Tibial nerve (tissue), 4 donors: ENCODE results near the gene RIF1. TPM values are rescaled to one million over a fixed set of nuclear protein-coding genes. Genes with fewer than 3 reads are reported as not detected.

Experiments
- DNase-seq, 2 donors: peaks; one replicate each; pipeline ENCODE4 v3.0.0-alpha.2; 2019; ENCODE audit warnings: low spot score in 2 of 2
- H3K27ac ChIP-seq, 4 donors: fragments of 200-600 bp; sonication (generic) in 3 of 4; one replicate each; pipeline ENCODE4 v1.5.1; 2017 to 2019; ENCODE audit warnings: mild to moderate bottlenecking in 1 of 4
- H3K27me3 ChIP-seq, 2 donors: fragments of 200-600 bp; sonication (generic) in 1 of 2; one replicate each; pipeline versions ENCODE4 v1.5.1 to v1.6.0; 2017 to 2019
- H3K36me3 ChIP-seq, 3 donors: fragments of 200-600 bp; sonication (generic); one replicate each; pipeline ENCODE4 v1.5.1; 2018 to 2019
- H3K4me1 ChIP-seq, 4 donors: fragments of 200-600 bp; sonication (generic) in 3 of 4; one replicate each; pipeline ENCODE4 v1.5.1; 2017 to 2019
- H3K4me3 ChIP-seq, 4 donors: fragments of 200-600 bp; sonication (generic) in 3 of 4; one replicate each; pipeline ENCODE4 v1.5.1; 2017 to 2019; ENCODE audit warnings: mild to moderate bottlenecking in 1 of 4, moderate library complexity in 1 of 4
- H3K9me3 ChIP-seq, 4 donors: fragments of 200-600 bp; sonication (generic) in 3 of 4; one replicate each; pipeline ENCODE4 v1.5.1; 2017 to 2019
- CTCF ChIP-seq, 5 experiments: fragments of 200-600 bp in 3 of 5; fragments of 450-650 bp in 2 of 5; sonication (generic) in 3 of 5; IDR thresholded peaks; one replicate each; pipeline ENCODE4 v1.5.1; 2016 to 2019; ENCODE audit warnings: antibody characterized with exemption in 5 of 5, mild to moderate bottlenecking in 3 of 5, moderate library complexity in 2 of 5
- EP300 ChIP-seq, 2 donors: sonication (generic); formaldehyde crosslinking; IDR thresholded peaks; one replicate each; pipeline ENCODE4 v1.6.1; 2017; ENCODE audit warnings: antibody characterized with exemption in 2 of 2, mild to moderate bottlenecking in 1 of 2
- POLR2A ChIP-seq, 2 donors: fragments of 450-650 bp; IDR thresholded peaks; one replicate each; pipeline ENCODE4 v1.6.1; 2017; ENCODE audit warnings: antibody characterized with exemption in 2 of 2, mild to moderate bottlenecking in 2 of 2, moderate library complexity in 2 of 2
- WGBS, 2 donors: methylation state at CpG; one replicate each; pipeline ENCODE4 v1.1.5; 2018; 5-methylcytosine and 5-hydroxymethylcytosine counted together
- total RNA-seq, 4 donors: library from RNA; depleted of rRNA; stranded (reverse); fragments of >200 nt; gene quantifications; one replicate each; pipeline ENCODE4 v1.1.0, GENCODE V29; 2016

RIF1 gene
- total RNA-seq, 4 donors from 2014 or later, result 34.3 to 63.1 (median 46.3) TPM

- TF ChIP-seq CTCF (IDR thresholded peaks at IDR 0.05) (no peak), POLR2A (IDR thresholded peaks at IDR 0.05) (no peak), EP300 (IDR thresholded peaks at IDR 0.05) (no peak)
- Histone ChIP-seq H3K9me3 (no peaks in the 10 kb centered on the region), H3K27me3 (no peaks in the 10 kb centered on the region), H3K27ac (no peak overlapping the region), H3K4me1 (no peaks in the 10 kb centered on the region), H3K36me3 (peaks cover 0 to 63% (median 3%) of the 10 kb centered on the region in 3 donors), H3K4me3 (no peak overlapping the region)
- no peak for DNase-seq
- WGBS, 2 donors, result 93 to 95% methylated on average over 6 of the region's 6 CpGs
Measured at GRCh38 chr2:151483546-151483945, 73.8 kb downstream of the RIF1 start.

GRCh38 chr2:151484100-151484499 is 74.4 kb downstream of the RIF1 start:
- Histone ChIP-seq H3K27ac (no peak overlapping the region), H3K36me3 (peaks cover 0 to 63% (median 3%) of the 10 kb centered on the region in 3 donors), H3K4me3 (no peak overlapping the region), H3K9me3 (no peaks in the 10 kb centered on the region), H3K27me3 (no peaks in the 10 kb centered on the region), H3K4me1 (no peaks in the 10 kb centered on the region)
- DNase-seq, result no peak
- TF ChIP-seq CTCF (IDR thresholded peaks at IDR 0.05) (no peak), POLR2A (IDR thresholded peaks at IDR 0.05) (no peak), EP300 (IDR thresholded peaks at IDR 0.05) (no peak)
- 86 to 90% methylated on average over 4 of the region's 4 CpGs for WGBS, 2 donors

GRCh38 chr2:151486053-151486452 is 76.4 kb downstream of the RIF1 start:
- no peak overlapping the region for H3K4me3 ChIP-seq
- H3K27me3 ChIP-seq, result no peaks in the 10 kb centered on the region
- TF ChIP-seq POLR2A (IDR thresholded peaks at IDR 0.05) (no peak), CTCF (IDR thresholded peaks at IDR 0.05) (no peak), EP300 (IDR thresholded peaks at IDR 0.05) (no peak)
- no peak for DNase-seq
- H3K27ac ChIP-seq, result no peak overlapping the region
- 95 to 100% methylated on average over 1 of the region's 1 CpG for WGBS, 2 donors
- H3K36me3 ChIP-seq, result peaks cover 0 to 64% (median 3%) of the 10 kb centered on the region in 3 donors
- no peaks in the 10 kb centered on the region for H3K4me1 ChIP-seq
- no peaks in the 10 kb centered on the region for H3K9me3 ChIP-seq

- TF ChIP-seq POLR2A (IDR thresholded peaks at IDR 0.05), result no peak
- TF ChIP-seq EP300 (IDR thresholded peaks at IDR 0.05), result no peak
- TF ChIP-seq CTCF (IDR thresholded peaks at IDR 0.05), result no peak
Measured at GRCh38 chr2:151490276-151490675, 80.6 kb downstream of the RIF1 start.

GRCh38 chr2:151491496-151491895 is 81.8 kb downstream of the RIF1 start:
- DNase-seq, result no peak
- Histone ChIP-seq H3K36me3 (peaks cover 0 to 22% (median 0%) of the 10 kb centered on the region in 3 donors), H3K4me1 (no peaks in the 10 kb centered on the region), H3K27me3 (no peaks in the 10 kb centered on the region), H3K27ac (no peak overlapping the region), H3K9me3 (no peaks in the 10 kb centered on the region), H3K4me3 (no peak overlapping the region)
- 85 to 92% methylated on average over 4 of the region's 4 CpGs for WGBS, 2 donors
- TF ChIP-seq POLR2A (IDR thresholded peaks at IDR 0.05) (no peak), CTCF (IDR thresholded peaks at IDR 0.05) (no peak), EP300 (IDR thresholded peaks at IDR 0.05) (no peak)

More at GRCh38 chr2:151490276-151490675, 80.6 kb downstream of the RIF1 start:
- DNase-seq, result no peak
- no peak overlapping the region for H3K4me3 ChIP-seq
- H3K27ac ChIP-seq, result no peak overlapping the region
- no peaks in the 10 kb centered on the region for H3K4me1 ChIP-seq
- peaks cover 0 to 34% (median 0%) of the 10 kb centered on the region in 3 donors for H3K36me3 ChIP-seq
- no peaks in the 10 kb centered on the region for H3K9me3 ChIP-seq
- no peaks in the 10 kb centered on the region for H3K27me3 ChIP-seq
- 87 to 95% methylated on average over 9 of the region's 9 CpGs for WGBS, 2 donors
